Measurements from ENCODE around the gene SORL1. TPM values are rescaled to one million over a fixed set of nuclear protein-coding genes. Genes with fewer than 3 reads are reported as not detected.
"Not testable (repeated sequence)": the region's sequence is repeated elsewhere in the genome, so short reads cannot be mapped to it uniquely, and the experiment has no call there.

Gene SORL1
- total and polyA plus RNA-seq, 2 donors from 2014 or later = 15.2 to 74.2 TPM

- H3K9me3 ChIP-seq (ENCODE audit: control insufficient read depth in 2 of 3, insufficient read depth in 1 of 3, low read length in 3 of 3) = no peaks in the 10 kb centered on the region
- H3K36me3 ChIP-seq (ENCODE audit: control insufficient read depth in 2 of 3, insufficient read depth in 3 of 3, low read length in 3 of 3) = peaks cover 4 to 13% (median 5%) of the 10 kb centered on the region in 3 donors
- H3K4me3 ChIP-seq (ENCODE audit: low read length in 3 of 3) = no peak overlapping the region
- H3K27me3 ChIP-seq (ENCODE audit: control insufficient read depth, insufficient read depth, low read length) = no peaks in the 10 kb centered on the region
- intact Hi-C loops (cut with DNase I) = no loop called here
- DNase-seq = no peak
- no peak overlapping the region for H3K9ac ChIP-seq (ENCODE audit: low read length in 3 of 3)
- no peak for TF ChIP-seq CTCF (IDR thresholded peaks at IDR 0.05; ENCODE audit: borderline replicate concordance, extremely low read depth, insufficient read depth)
- no peak for FAIRE-seq
- no peaks in the 10 kb centered on the region for H3K4me1 ChIP-seq (ENCODE audit: control insufficient read depth in 2 of 3, insufficient read depth in 2 of 3, low read depth in 1 of 3, low read length in 3 of 3)
- H3K27ac ChIP-seq (ENCODE audit: low read depth in 2 of 2, low read length in 2 of 2) = no peak overlapping the region
These were observed 48.2 kb downstream of the SORL1 start for GRCh38 chr11:121500275-121500674.

GRCh38 chr11:121500717-121501116 is 48.6 kb downstream of the SORL1 start:
- peaks cover 4 to 13% (median 5%) of the 10 kb centered on the region in 3 donors for H3K36me3 ChIP-seq (ENCODE audit: control insufficient read depth in 2 of 3, insufficient read depth in 3 of 3, low read length in 3 of 3)
- FAIRE-seq (no peak), DNase-seq (no peak)
- no peaks in the 10 kb centered on the region for H3K27me3 ChIP-seq (ENCODE audit: control insufficient read depth, insufficient read depth, low read length)
- no peak overlapping the region for H3K27ac ChIP-seq (ENCODE audit: low read depth in 2 of 2, low read length in 2 of 2)
- no peaks in the 10 kb centered on the region for H3K4me1 ChIP-seq (ENCODE audit: control insufficient read depth in 2 of 3, insufficient read depth in 2 of 3, low read depth in 1 of 3, low read length in 3 of 3)
- intact Hi-C loops (cut with DNase I) = no loop called here
- H3K9me3 ChIP-seq (ENCODE audit: control insufficient read depth in 2 of 3, insufficient read depth in 1 of 3, low read length in 3 of 3) = no peaks in the 10 kb centered on the region
- H3K9ac ChIP-seq (ENCODE audit: low read length in 3 of 3) = no peak overlapping the region
- no peak overlapping the region for H3K4me3 ChIP-seq (ENCODE audit: low read length in 3 of 3)
- no peak for TF ChIP-seq CTCF (IDR thresholded peaks at IDR 0.05; ENCODE audit: borderline replicate concordance, extremely low read depth, insufficient read depth)

GRCh38 chr11:121503051-121503450 is 50.9 kb downstream of the SORL1 start:
- H3K36me3 ChIP-seq (ENCODE audit: control insufficient read depth in 2 of 3, insufficient read depth in 3 of 3, low read length in 3 of 3) = peaks cover 0 to 2% (median 2%) of the 10 kb centered on the region in 3 donors
- intact Hi-C loops (cut with DNase I) = no loop called here
- H3K9me3 ChIP-seq (ENCODE audit: control insufficient read depth in 2 of 3, insufficient read depth in 1 of 3, low read length in 3 of 3) = peaks cover 0 to 5% (median 0%) of the 10 kb centered on the region in 3 donors
- no peak for DNase-seq
- H3K27ac ChIP-seq (ENCODE audit: low read depth in 2 of 2, low read length in 2 of 2) = no peak overlapping the region
- H3K27me3 ChIP-seq (ENCODE audit: control insufficient read depth, insufficient read depth, low read length) = no peaks in the 10 kb centered on the region
- no peak for TF ChIP-seq CTCF (IDR thresholded peaks at IDR 0.05; ENCODE audit: borderline replicate concordance, extremely low read depth, insufficient read depth)
- FAIRE-seq = no peak
- no peak overlapping the region for H3K9ac ChIP-seq (ENCODE audit: low read length in 3 of 3)
- no peak overlapping the region for H3K4me3 ChIP-seq (ENCODE audit: low read length in 3 of 3)
- no peaks in the 10 kb centered on the region for H3K4me1 ChIP-seq (ENCODE audit: control insufficient read depth in 2 of 3, insufficient read depth in 2 of 3, low read depth in 1 of 3, low read length in 3 of 3)

GRCh38 chr11:121506237-121506636 is 54.1 kb downstream of the SORL1 start:
- H3K4me3 ChIP-seq (ENCODE audit: low read length in 3 of 3); H3K4me1 ChIP-seq (ENCODE audit: control insufficient read depth in 2 of 3, insufficient read depth in 2 of 3, low read depth in 1 of 3, low read length in 3 of 3); DNase-seq; H3K9ac ChIP-seq (ENCODE audit: low read length in 3 of 3); H3K9me3 ChIP-seq (ENCODE audit: control insufficient read depth in 2 of 3, insufficient read depth in 1 of 3, low read length in 3 of 3); H3K27ac ChIP-seq (ENCODE audit: low read depth in 2 of 2, low read length in 2 of 2); intact Hi-C loops (cut with DNase I); FAIRE-seq; H3K36me3 ChIP-seq (ENCODE audit: control insufficient read depth in 2 of 3, insufficient read depth in 3 of 3, low read length in 3 of 3); H3K27me3 ChIP-seq (ENCODE audit: control insufficient read depth, insufficient read depth, low read length): not testable (repeated sequence)
